ENCODE data around the gene CASR. TPM values are rescaled to one million over a fixed set of nuclear protein-coding genes. Genes with fewer than 3 reads are reported as not detected.
"Not testable (repeated sequence)": the region's sequence is repeated elsewhere in the genome, so short reads cannot be mapped to it uniquely, and the experiment has no call there.

The CASR gene
- not detected in 2 replicates for total RNA-seq

GRCh38 chr3:122183521-122183892 is at the start of gene CASR:
Gene CASR, plus strand, starts transcription at chr3:122183668. Its CDS starts 70,522 bp downstream, at chr3:122254190.
- H3K27me3 ChIP-seq (ENCODE audit: control insufficient read depth, insufficient read depth, low read length) = peaks cover 11% of the 10 kb centered on the region

GRCh38 chr3:122146466-122146865 is 37.0 kb upstream of the CASR start:
- DNase-seq (ENCODE audit: low read depth) (peak; percentile 65), FAIRE-seq (no peak)
- no peak overlapping the region for H3K4me3 ChIP-seq (ENCODE audit: low read depth, low read length)

More at GRCh38 chr3:122183521-122183892, at the start of gene CASR:
- H3K4me3 ChIP-seq (ENCODE audit: low read depth, low read length) = no peak within 1 kb of the TSS
- no peaks in the 10 kb centered on the region for H3K36me3 ChIP-seq (ENCODE audit: control insufficient read depth, insufficient read depth, low read length)
- DNase-seq (ENCODE audit: low read depth) (peak; percentile 49), FAIRE-seq (no peak)
- TF ChIP-seq CTCF (IDR thresholded peaks at IDR 0.05; ENCODE audit: insufficient read depth, low read length, severe bottlenecking) = no peak

GRCh38 chr3:122148941-122149627 is 34.4 kb upstream of the CASR start:
- DNase-seq (ENCODE audit: low read depth) = no peak
- no peaks in the 10 kb centered on the region for H3K36me3 ChIP-seq (ENCODE audit: control insufficient read depth, insufficient read depth, low read length)
- no peak overlapping the region for H3K4me3 ChIP-seq (ENCODE audit: low read depth, low read length)
- no peaks in the 10 kb centered on the region for H3K27me3 ChIP-seq (ENCODE audit: control insufficient read depth, insufficient read depth, low read length)
- no peak for FAIRE-seq
- no peak for TF ChIP-seq CTCF (IDR thresholded peaks at IDR 0.05; ENCODE audit: insufficient read depth, low read length, severe bottlenecking)

More at GRCh38 chr3:122146466-122146865, 37.0 kb upstream of the CASR start:
- Histone ChIP-seq H3K36me3 (ENCODE audit: control insufficient read depth, insufficient read depth, low read length) (no peaks in the 10 kb centered on the region), H3K27me3 (ENCODE audit: control insufficient read depth, insufficient read depth, low read length) (no peaks in the 10 kb centered on the region)
- no peak for TF ChIP-seq CTCF (IDR thresholded peaks at IDR 0.05; ENCODE audit: insufficient read depth, low read length, severe bottlenecking)

- DNase-seq (ENCODE audit: low read depth) = peak; percentile 95
- no peaks in the 10 kb centered on the region for H3K27me3 ChIP-seq (ENCODE audit: control insufficient read depth, insufficient read depth, low read length)
- no peak for TF ChIP-seq CTCF (IDR thresholded peaks at IDR 0.05; ENCODE audit: insufficient read depth, low read length, severe bottlenecking)
- no peak overlapping the region for H3K4me3 ChIP-seq (ENCODE audit: low read depth, low read length)
- FAIRE-seq = no peak
- H3K36me3 ChIP-seq (ENCODE audit: control insufficient read depth, insufficient read depth, low read length) = no peaks in the 10 kb centered on the region
These were observed 32.0 kb upstream of the CASR start for GRCh38 chr3:122151480-122151879.

GRCh38 chr3:122164983-122165382 is 18.5 kb upstream of the CASR start:
- not testable (repeated sequence) for DNase-seq (ENCODE audit: low read depth); H3K36me3 ChIP-seq (ENCODE audit: control insufficient read depth, insufficient read depth, low read length); H3K27me3 ChIP-seq (ENCODE audit: control insufficient read depth, insufficient read depth, low read length); H3K4me3 ChIP-seq (ENCODE audit: low read depth, low read length); FAIRE-seq

GRCh38 chr3:122167630-122168029 is 15.8 kb upstream of the CASR start:
- FAIRE-seq = no peak

More at GRCh38 chr3:122167630-122168029, 15.8 kb upstream of the CASR start:
- no peak for TF ChIP-seq CTCF (IDR thresholded peaks at IDR 0.05; ENCODE audit: insufficient read depth, low read length, severe bottlenecking)
- DNase-seq (ENCODE audit: low read depth) = no peak
- no peak overlapping the region for H3K4me3 ChIP-seq (ENCODE audit: low read depth, low read length)
- no peaks in the 10 kb centered on the region for H3K27me3 ChIP-seq (ENCODE audit: control insufficient read depth, insufficient read depth, low read length)
- H3K36me3 ChIP-seq (ENCODE audit: control insufficient read depth, insufficient read depth, low read length) = no peaks in the 10 kb centered on the region
